Activated CD4-positive, alpha-beta T cell treated with anti-CD3 and anti-CD28 coated beads for 1 hour (primary cell): ENCODE results near the gene UBE2E2.

Source experiments
- DNase-seq: peaks from one replicate; pipeline ENCODE4 v3.0.0-alpha.2; 2020

Gene UBE2E2

DNA sequence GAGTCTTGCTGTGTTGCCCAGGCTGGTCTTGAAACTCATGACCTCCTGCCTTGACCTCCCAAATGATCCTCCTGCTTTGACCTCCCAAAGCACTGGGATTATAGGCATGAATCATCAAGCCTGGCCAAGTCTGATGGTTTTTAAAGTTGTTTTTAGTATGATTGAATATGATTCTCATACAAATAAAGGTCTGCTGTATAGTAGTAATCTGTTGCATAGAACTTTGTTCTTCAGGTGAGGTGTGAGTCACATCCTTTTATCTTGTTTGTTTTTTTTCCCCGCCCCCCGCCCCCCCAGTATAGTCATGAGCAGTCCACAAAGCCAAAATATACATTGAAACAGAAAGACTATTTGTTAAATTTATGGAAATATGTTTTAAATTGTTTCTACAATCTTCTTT, 39.0 kb downstream of the UBE2E2 start:
- DNase-seq, result no peak

DNA sequence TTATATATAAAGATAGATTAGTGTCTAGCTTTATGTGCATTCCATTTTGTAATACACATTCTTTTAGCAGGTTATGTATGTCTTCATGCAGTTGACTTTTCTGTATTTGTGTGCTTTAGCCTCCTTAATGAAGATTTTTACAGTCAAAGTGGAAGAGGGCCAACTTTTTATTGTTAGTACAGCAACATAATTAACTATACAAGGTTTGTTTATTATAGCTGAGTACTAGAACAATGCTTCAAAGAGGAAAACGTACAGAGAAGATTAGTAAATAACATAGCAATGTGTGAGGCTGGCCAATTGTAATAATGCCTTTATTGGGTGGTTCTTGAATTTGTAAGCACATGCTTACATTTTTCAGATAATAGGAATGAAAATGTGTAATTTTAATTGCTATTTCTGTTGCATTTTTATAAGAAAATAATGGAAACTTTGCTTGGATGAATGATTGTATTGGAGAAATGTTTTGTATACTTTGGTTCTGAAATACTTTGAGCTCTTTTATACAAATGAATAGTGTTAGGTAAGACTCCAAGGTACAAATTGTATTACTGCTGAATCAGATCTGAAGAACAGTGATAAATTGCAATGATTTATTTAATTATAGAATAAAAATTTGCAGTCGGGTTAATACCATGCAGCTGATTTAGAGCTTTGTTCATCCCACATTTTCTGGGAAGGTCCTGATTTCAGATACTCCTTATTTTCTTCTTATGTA, 41.4 kb downstream of the UBE2E2 start:
- no peak for DNase-seq

DNA sequence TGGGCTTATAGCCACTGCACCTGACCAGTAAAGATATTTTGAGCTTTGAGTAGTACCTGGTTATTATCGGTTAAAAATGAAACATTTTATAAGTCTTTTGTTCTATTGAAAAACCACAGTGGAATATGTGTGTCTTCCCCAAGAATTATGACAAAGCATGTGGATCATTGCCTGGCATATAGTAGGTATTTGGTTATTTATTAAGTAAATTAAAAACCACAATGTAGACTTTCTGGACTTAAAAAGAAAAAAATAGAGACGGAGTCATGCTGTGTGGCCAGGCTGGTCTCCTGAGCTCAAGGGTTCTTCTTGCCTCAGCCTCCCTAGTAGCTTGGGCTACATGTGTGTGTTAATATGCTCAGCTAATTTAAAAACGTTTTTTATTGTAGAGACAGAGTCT, 43.5 kb downstream of the UBE2E2 start:
- no peak for DNase-seq

DNA sequence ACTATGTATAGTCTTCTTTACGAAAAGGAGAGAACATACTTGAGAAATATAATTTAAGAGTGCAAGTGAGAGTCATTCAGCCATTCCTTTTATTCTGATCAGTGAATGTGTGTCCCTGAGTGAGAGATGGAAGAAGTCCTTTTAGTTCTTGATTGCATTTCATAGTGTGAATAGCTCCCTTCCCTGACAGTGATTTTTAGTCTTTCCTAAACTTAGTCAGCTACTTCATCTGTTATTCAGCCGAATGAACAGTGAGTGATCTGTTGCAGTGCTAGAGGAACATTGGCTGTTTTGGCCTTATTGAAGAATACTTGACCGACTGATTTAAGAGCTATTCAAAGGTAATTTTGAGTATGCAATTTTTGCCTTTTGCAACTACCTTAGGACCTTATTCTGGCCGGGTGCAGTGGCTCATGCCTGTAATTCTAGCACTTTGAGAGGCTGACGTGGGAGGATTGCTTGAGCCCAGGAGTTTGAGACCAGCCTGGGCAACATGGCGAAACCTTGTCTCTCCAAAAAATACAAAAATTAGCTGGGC, 45.5 kb downstream of the UBE2E2 start:
- no peak for DNase-seq

DNA sequence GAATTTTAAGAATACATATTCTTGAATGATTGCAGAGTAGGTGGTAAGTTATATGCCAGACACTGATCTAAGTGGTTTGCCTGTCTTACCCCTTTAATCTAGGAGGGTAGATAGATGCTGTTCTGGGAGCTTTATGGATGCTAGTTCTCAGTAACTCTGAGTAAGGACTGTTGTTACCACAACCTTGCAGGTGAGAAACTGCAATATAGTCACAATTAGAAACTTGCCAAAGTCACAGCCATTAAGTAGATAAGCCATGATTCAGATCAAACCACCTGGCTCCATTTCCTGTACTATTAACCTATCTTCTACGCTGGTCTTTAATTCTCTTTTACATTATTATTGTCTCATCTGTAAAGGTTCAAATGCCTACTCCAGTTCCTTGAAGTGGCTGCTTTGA, 46.8 kb downstream of the UBE2E2 start:
- no peak for DNase-seq

DNA sequence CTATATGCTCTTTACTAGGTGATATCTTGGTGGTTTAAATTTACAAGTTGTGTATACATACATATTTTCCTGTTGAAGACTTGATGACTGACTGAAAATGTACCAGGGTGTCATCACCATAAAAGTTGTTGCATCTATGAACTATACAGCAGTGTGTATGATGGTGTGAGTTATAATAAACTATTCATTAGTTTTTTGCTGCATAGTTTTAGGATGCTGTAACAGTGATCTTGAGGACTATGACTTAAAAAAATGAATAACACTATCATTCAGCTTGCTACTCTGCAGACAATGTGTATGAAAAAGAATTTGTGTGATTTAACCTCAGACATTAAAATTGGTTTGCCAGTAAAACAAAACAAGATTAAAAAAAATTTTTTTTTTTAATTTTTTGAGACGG, 49.0 kb downstream of the UBE2E2 start:
- DNase-seq, result no peak

DNA sequence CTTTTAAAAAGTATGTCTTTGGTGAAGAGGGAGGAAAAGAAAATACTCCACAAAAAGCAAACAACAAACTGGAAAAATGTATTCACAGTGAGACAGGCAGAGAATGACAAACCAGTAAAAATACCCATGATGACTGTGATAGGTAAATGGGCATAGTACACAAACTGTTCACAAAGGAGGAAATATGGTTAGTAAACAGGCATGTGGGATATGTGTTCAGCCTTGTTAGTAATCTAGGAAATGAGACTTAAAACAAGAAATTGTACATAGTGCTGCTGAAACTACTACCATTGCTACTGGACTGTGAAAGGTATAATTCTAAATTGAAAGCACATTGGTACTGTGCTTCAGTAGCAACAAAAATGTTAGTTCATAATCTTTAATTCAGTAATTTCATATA, 50.1 kb downstream of the UBE2E2 start:
- no peak for DNase-seq

DNA sequence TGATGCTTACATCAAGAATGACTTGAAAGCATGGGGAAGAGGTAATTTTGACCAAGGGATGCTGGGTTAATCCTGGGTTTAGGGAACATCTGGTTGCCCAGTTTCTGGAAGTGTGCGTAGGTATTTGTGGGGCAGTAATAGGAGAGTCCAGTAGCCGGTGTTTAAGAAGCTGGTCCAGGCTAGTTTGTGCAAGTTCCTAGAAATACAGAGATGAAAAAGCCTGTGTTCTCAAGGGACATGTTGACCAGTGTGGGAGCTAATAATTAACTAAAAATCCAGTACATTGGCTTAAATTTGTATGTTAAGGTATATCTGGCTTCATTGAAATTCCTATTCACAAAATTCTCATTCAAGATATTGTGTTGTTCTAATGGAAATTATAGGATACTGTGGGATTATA, 51.2 kb downstream of the UBE2E2 start:
- DNase-seq, result no peak

DNA sequence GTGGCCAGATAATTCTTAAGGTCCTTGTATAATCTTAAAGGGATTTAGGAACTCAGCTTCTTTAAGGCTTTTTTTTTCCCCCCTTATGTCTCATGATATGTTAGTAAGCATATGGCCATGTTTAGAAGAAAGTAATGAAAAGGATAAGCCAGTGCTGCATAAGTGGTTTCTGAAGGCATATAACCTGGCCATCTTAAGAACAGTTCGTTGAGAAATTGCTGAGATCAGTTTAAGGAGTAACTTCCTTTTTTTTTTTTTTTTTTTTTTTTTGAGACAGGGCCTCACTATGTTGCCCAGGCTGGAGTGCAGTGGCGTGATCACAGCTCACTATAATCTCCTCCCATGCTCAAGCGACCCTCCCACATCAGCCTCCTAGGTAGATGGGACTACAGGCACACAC, 51.7 kb downstream of the UBE2E2 start:
- DNase-seq, result no peak

DNA sequence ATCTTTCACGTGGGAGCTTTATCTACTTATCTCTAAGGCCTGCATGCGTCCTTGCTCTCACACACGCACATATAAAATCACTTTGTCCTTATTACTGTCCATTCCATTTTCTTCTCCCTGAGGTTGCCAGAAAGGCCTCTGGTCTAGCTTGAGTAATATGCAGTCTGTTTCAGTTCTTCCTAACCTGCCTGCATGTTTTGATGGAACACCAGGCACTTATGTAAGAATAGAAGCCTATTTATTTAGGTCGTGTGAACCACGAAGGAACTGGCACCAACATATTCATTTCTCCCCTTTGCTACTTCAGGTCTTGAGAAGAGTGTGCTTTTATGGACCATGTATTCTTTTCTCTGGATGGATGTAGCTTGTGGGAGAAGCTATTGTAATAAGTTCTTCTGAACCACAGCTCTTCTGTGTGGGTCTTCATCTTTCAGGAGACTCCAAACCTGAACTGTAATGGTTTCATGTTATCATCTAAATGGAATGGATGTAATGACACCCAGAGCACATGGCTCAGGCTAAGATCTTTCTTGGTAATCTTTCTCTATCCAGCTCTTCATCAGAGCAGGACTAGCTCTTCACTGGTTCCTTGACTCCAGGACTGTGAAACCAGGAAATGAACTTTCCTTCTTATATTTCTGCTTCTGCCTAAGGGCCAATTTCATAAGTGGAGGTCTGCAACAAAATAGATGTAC, 53.8 kb downstream of the UBE2E2 start:
- DNase-seq, result no peak

DNA sequence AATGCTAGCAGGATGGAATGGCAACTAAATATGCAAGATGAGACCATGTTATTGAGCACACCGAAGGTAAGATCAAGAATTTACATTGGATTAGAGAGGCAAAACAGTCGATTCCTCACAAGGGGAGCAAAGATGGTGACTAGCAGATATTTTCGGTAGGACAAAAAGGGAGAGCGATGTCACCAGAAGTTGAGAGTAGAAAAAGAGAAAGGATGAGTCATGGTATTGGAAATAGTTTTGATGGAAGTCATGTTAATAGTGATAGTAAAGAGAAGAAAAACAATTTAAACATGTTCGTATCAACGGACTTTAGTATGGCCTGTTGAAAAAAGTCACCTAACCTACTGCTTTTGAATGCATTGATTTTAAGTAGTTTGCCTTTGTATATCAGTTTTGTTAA, 55.0 kb downstream of the UBE2E2 start:
- DNase-seq, result no peak

DNA sequence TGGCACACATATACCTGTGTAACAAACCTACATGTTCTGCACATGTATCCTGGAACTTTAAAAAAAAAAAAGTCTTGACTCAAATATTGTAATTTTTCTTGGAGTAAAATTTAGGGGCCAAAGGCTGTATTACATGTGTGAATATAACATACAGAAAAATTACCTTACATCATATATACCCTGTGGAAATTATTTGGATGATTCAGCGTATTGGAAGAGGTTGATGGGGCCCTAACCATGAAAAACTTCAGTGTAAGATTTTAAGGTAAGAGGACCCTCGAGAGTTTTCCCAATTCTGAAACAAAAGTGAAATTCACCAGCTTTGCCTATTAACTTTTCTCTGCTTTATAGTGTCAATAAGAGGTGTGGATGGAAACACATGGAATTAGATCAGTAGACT, 56.4 kb downstream of the UBE2E2 start:
- DNase-seq, result no peak

DNA sequence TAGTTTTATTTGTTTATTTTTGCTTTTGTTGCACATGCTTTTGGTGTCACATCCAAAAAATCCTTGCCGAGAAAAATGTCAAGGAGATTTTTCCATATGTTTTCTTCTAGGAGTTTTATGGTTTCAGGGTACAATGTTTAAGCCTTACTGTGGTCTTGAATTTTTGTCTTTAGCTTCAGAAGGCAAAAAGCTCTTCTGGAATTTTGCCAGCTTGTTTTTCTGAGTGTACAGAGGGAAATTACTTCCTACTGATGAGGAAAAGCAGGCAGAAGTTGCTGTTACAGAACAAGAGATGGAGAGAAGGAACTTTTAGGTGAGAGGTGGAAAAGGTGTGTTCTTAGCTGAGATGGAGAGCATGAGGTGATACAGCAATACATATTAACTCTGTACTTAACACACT, 59.6 kb downstream of the UBE2E2 start:
- no peak for DNase-seq

DNA sequence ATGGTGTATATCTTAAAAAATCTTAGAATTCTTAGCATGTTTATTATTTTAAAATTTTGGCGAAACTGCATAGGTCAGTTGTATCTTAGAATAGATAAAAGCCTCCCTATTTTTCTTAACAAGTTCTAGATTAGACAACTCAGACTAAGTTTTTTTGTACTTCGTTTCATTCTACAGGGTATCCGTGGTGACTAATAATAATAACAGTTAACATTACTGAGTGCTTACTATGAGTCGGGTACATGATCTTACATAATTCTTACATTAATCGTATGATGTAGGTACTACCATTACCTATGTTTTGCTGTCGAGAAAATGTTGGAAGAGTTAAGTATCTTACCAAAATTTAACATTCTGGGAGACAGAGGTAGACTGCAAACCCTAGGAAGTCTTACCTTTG, 60.7 kb downstream of the UBE2E2 start:
- no peak for DNase-seq

DNA sequence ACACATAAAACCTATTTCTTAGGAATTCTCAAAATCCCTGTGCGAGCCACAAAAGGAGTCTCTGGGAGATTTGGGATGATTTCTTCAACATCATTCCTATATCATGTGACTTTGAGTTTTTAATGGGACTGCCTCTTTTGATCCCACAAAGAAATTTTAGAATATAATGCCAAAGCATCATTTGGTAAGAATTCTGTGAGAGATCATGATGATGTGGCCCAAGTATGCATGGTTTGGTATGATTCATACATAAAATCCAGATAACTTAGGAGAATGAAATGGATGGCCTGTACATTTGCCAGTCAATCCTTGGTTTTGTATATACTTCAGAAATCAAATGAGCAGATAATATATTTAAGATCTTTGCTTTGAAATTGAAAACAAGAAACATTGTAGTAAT, 61.3 kb downstream of the UBE2E2 start:
- DNase-seq, result no peak

DNA sequence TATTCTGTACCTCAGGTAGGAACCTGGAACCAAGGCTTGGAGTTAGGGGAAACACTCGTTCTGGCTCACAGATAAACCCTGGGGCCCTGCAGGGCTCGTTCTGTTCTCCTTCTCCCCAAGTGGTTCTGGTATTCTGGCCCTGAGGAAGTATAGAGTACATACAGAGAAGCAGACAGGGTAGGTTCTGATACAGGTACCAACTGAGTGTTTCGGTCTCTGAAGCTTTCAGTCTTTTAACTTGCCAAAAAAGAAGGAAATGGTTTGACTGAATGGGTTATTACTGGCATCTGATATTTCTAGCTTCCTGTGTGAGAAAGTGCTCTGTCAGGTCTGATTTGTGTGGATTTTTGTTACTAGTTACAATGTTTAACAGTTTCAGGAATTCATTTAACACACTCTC, 67.3 kb downstream of the UBE2E2 start:
- no peak for DNase-seq

DNA sequence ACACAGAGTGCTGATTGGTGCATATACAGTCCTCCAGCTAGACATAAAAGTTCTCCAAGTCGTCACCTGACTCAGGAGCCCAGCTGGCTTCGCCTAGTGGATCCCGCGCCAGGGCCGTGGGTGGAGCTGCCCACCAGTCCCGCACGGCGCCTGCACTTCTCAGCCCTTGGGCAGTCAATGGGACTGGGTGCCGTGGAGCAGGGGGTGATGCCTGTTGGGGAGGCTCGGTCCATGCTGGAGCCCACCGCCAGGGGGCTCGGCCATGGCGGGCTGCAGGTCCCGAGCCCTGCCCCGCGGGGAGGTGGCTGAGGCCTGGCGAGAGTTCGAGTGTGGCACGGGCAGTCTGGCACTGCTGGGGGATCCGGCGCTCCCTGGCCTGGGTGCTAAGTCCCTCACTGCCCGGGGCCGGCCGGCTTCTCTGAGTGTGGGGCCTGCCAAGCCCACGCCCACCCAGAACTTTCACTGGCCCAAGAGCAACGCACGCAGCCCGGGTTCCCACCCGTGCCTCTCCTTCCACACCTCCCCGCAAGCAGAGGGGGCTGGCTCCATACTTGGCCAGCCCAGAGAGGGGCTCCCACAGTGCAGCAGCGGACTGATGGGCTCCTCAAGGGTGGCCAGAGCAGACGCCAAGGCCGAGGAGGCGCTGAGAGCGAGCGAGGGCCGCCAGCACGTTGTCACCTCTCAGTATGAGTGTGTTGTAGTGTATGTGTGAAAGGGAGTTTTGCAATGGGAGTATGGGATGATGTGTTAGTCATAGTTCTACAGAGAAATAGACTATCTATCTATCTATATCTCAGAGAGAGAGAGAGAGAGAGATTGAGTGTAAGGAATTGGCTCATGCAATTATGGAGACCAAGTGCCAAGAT, 69.0 kb downstream of the UBE2E2 start:
- DNase-seq, result no peak

DNA sequence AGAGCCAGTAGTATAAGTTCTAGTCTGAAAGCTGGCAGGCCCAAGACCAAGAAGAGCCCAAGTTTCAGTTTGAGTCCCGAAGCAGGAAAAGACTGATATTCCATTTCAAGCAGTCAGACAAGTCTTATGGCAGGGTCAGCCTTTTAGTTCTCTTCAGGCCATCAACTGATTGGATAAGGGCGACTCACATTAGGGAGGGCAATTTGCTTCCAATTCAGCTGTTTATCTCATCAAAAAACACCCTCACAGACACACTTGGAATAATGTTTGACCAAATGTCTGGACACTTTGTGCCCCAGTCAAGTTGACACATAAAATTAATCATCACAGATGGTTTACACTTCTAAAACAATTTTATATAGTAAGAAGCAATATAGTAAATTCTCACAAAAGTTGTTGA, 69.7 kb downstream of the UBE2E2 start:
- no peak for DNase-seq

DNA sequence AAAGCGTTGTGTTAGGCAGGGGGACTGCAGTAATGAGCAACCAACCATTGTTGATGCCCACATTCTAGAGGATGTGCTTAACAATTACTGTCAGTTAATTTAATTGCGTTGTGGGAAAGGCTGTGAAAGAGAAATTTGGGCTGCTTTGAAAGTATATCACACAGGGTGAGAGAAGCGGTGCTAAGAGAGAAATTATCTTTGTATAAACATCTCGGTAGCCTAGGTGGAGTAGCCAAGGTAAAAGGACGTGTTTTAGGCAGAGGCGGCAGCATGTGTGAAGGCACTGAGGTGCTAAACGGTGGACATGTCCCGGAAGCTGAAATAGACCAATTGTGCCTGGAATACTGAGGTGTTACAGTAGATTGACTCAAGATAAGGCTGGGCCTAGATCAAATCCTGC, 71.9 kb downstream of the UBE2E2 start:
- DNase-seq, result no peak

DNA sequence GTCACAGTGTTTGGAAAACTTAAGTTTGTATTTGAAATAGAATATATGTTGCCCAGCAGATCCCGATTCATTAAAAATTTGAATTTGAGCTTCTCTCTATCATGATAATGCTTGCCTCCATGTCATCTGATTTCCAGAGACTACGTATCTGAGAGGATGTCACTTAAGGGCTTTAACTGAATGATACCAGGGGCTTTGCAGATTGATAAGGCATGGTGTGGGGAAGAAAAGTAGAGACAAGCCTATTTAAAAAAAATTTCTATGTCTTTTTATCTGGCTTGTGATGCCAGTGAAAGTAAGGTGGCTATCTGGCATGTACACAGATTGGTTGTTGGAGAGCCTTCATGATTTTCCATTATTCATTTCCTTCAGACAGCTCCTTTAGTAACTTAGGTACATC, 72.7 kb downstream of the UBE2E2 start:
- DNase-seq, result no peak

DNA sequence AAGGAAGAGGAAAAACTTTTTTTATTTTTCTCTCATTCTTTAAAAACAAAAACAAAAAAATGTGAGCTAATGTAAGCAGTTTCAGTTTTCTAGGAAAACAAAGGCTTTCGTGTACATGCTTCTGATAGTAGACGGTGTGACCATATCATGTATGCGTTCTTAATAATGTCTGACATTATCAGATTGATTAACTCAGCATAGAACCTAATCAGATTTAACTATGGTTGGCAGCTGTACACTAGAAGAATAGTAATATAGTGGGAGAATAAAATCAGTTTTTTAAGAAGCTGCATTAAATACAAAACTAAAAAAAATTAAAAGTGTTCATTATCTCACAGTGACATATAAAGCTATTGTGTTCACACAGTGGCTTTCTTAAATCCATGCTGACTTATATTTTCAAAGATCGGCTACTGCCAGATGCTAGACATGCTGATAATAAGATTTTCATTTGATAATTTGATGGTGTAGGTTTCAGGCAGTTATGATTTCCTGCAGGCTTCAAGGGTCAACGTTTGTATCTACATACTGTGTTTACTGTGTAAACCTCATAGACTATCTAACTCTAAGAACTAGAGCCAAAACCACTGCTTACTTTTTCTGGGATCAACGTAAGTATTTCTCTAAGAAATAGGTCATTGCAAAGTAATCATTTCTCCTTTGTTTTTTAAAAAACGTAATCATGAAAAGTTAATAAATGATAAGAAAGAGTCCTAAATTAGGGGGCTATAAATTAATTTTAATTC, 74.0 kb downstream of the UBE2E2 start:
- no peak for DNase-seq

DNA sequence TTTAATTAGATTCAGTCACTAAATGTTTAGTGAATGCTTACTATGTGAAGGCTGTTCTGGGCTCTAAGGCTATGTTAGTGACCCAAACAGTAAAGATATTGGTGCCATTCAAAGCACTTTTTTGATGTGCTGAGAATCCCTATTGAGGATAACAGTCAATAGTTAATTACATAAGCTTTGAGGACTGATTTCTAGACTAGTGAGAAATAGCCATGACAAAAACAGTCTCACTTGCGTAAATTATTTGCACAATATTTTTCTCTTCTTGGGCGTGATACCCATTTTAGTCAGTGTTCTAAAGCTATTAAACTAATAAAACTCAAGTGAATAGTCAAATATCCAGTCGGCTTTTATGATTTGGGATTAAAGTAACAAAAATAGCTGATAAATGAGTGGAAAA, 74.6 kb downstream of the UBE2E2 start:
- DNase-seq, result no peak

DNA sequence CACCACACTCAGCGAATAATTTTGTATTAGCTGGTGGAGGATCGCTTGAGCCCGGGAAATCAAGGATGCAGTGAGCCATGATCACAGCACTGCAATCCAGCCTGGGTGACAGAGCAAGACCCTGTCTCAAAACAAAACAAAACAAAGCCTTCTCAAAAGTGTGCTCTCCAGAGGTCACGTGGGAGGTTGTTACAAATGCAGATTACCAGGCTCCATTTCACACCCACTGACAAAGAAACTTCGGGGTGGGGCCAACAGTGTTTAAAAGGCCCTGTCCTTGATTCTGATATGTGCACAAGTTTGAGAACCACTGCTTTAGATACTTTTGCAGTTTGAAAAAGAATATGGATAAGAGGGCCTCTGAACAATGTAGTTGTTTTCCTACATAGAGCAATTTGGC, 80.5 kb downstream of the UBE2E2 start:
- no peak for DNase-seq
